Measurements from ENCODE around the gene MRPL36. TPM values are rescaled to one million over a fixed set of nuclear protein-coding genes. Genes with fewer than 3 reads are reported as not detected.

The MRPL36 gene
- total RNA-seq, 2 experiments from 2014 or later, result 104 to 108 TPM

- Mint-ChIP-seq H3K9me3 (no peaks in the 10 kb centered on the region), H3K4me1 (peaks cover 70% of the 10 kb centered on the region), H3K4me3 (no peak overlapping the region), H3K27ac (no peak overlapping the region), H3K36me3 (peaks cover 1% of the 10 kb centered on the region), H3K27me3 (no peaks in the 10 kb centered on the region)
- DNase-seq, result no peak
Measured at GRCh38 chr5:1787472-1788047, 12.1 kb downstream of the MRPL36 start.

GRCh38 chr5:1786621-1787471, 12.8 kb downstream of the MRPL36 start:
- no peak for DNase-seq
- H3K27me3 Mint-ChIP-seq, result no peaks in the 10 kb centered on the region
- H3K36me3 Mint-ChIP-seq, result peaks cover 1% of the 10 kb centered on the region
- no peaks in the 10 kb centered on the region for H3K9me3 Mint-ChIP-seq
- no peak overlapping the region for H3K4me3 Mint-ChIP-seq
- H3K27ac Mint-ChIP-seq, result no peak overlapping the region
- H3K4me1 Mint-ChIP-seq, result peaks cover 66% of the 10 kb centered on the region

GRCh38 chr5:1785984-1786383, 13.7 kb downstream of the MRPL36 start:
- no peaks in the 10 kb centered on the region for H3K27me3 Mint-ChIP-seq
- H3K4me1 Mint-ChIP-seq, result peaks cover 59% of the 10 kb centered on the region
- no peak for DNase-seq
- H3K36me3 Mint-ChIP-seq, result peaks cover 1% of the 10 kb centered on the region
- no peak overlapping the region for H3K27ac Mint-ChIP-seq
- no peak overlapping the region for H3K4me3 Mint-ChIP-seq
- no peaks in the 10 kb centered on the region for H3K9me3 Mint-ChIP-seq

GRCh38 chr5:1785062-1785461, 14.6 kb downstream of the MRPL36 start:
- DNase-seq, result no peak
- H3K27ac Mint-ChIP-seq, result no peak overlapping the region
- peaks cover 52% of the 10 kb centered on the region for H3K4me1 Mint-ChIP-seq
- peaks cover 1% of the 10 kb centered on the region for H3K36me3 Mint-ChIP-seq
- H3K4me3 Mint-ChIP-seq, result no peak overlapping the region
- no peaks in the 10 kb centered on the region for H3K27me3 Mint-ChIP-seq
- H3K9me3 Mint-ChIP-seq, result no peaks in the 10 kb centered on the region

- H3K36me3 Mint-ChIP-seq, result peaks cover 1% of the 10 kb centered on the region
- H3K4me1 Mint-ChIP-seq, result peaks cover 47% of the 10 kb centered on the region
- no peak overlapping the region for H3K4me3 Mint-ChIP-seq
- peak overlapping the region; percentile 38 for H3K27ac Mint-ChIP-seq
- H3K27me3 Mint-ChIP-seq, result no peaks in the 10 kb centered on the region
- no peak for DNase-seq
- no peaks in the 10 kb centered on the region for H3K9me3 Mint-ChIP-seq
Measured at GRCh38 chr5:1784197-1785050, 15.2 kb downstream of the MRPL36 start.

- peak; percentile 30 for DNase-seq
- Mint-ChIP-seq H3K4me1 (peaks cover 35% of the 10 kb centered on the region), H3K27me3 (no peaks in the 10 kb centered on the region), H3K27ac (no peak overlapping the region), H3K4me3 (no peak overlapping the region), H3K36me3 (peaks cover 1% of the 10 kb centered on the region), H3K9me3 (no peaks in the 10 kb centered on the region)
Measured at GRCh38 chr5:1783216-1783554, 16.5 kb downstream of the MRPL36 start.

GRCh38 chr5:1782385-1783215, 17.0 kb downstream of the MRPL36 start:
- no peak for DNase-seq
- Mint-ChIP-seq H3K4me3 (no peak overlapping the region), H3K27ac (no peak overlapping the region), H3K4me1 (peaks cover 31% of the 10 kb centered on the region), H3K27me3 (no peaks in the 10 kb centered on the region), H3K9me3 (no peaks in the 10 kb centered on the region), H3K36me3 (peaks cover 1% of the 10 kb centered on the region)

GRCh38 chr5:1781726-1782384, 17.8 kb downstream of the MRPL36 start:
- Mint-ChIP-seq H3K36me3 (peaks cover 1% of the 10 kb centered on the region), H3K4me3 (no peak overlapping the region), H3K9me3 (no peaks in the 10 kb centered on the region), H3K27me3 (no peaks in the 10 kb centered on the region), H3K4me1 (peaks cover 31% of the 10 kb centered on the region), H3K27ac (no peak overlapping the region)
- no peak for DNase-seq

- Mint-ChIP-seq H3K27ac (no peak overlapping the region), H3K9me3 (no peaks in the 10 kb centered on the region), H3K27me3 (no peaks in the 10 kb centered on the region), H3K4me3 (no peak overlapping the region), H3K4me1 (peaks cover 28% of the 10 kb centered on the region), H3K36me3 (peaks cover 1% of the 10 kb centered on the region)
- no peak for DNase-seq
Measured at GRCh38 chr5:1781107-1781506, 18.5 kb downstream of the MRPL36 start.

GRCh38 chr5:1780614-1780930, 19.1 kb downstream of the MRPL36 start:
- Mint-ChIP-seq H3K36me3 (no peaks in the 10 kb centered on the region), H3K27me3 (no peaks in the 10 kb centered on the region), H3K4me1 (peaks cover 23% of the 10 kb centered on the region), H3K4me3 (no peak overlapping the region), H3K27ac (no peak overlapping the region), H3K9me3 (no peaks in the 10 kb centered on the region)
- DNase-seq, result no peak

GRCh38 chr5:1779782-1780613, 19.6 kb downstream of the MRPL36 start:
- no peaks in the 10 kb centered on the region for H3K9me3 Mint-ChIP-seq
- no peaks in the 10 kb centered on the region for H3K27me3 Mint-ChIP-seq
- DNase-seq, result no peak
- H3K27ac Mint-ChIP-seq, result no peak overlapping the region
- no peaks in the 10 kb centered on the region for H3K36me3 Mint-ChIP-seq
- H3K4me1 Mint-ChIP-seq, result peaks cover 22% of the 10 kb centered on the region
- no peak overlapping the region for H3K4me3 Mint-ChIP-seq

GRCh38 chr5:1779021-1779680, 20.5 kb downstream of the MRPL36 start:
- peaks cover 14% of the 10 kb centered on the region for H3K4me1 Mint-ChIP-seq
- no peaks in the 10 kb centered on the region for H3K27me3 Mint-ChIP-seq
- H3K9me3 Mint-ChIP-seq, result no peaks in the 10 kb centered on the region
- H3K27ac Mint-ChIP-seq, result no peak overlapping the region
- no peak for DNase-seq
- no peaks in the 10 kb centered on the region for H3K36me3 Mint-ChIP-seq
- no peak overlapping the region for H3K4me3 Mint-ChIP-seq
